Breast epithelium (tissue), 4 donors: ENCODE results near the gene MAPT. TPM values are rescaled to one million over a fixed set of nuclear protein-coding genes. Genes with fewer than 3 reads are reported as not detected.
A peak's percentile ranks its signal among the peaks of the same experiment; 100 is the strongest.

Experiments used
- DNase-seq, 2 donors: peaks; one replicate each; pipeline ENCODE4 v3.0.0-alpha.2; 2019; ENCODE audit warnings: low spot score in 2 of 2
- H3K27ac ChIP-seq, 2 donors: fragments of 200-600 bp; sonication (generic) in 1 of 2; one replicate each; pipeline ENCODE4 v1.5.1; 2016 to 2019; ENCODE audit warnings: mild to moderate bottlenecking in 1 of 2
- H3K27me3 ChIP-seq, 2 donors: fragments of 200-600 bp; sonication (generic) in 1 of 2; one replicate each; pipeline versions ENCODE4 v1.5.1 to v1.6.0; 2017 to 2019; ENCODE audit warnings: control low read depth in 1 of 2, mild to moderate bottlenecking in 1 of 2
- H3K36me3 ChIP-seq: fragments of 200-600 bp; one replicate; pipeline ENCODE4 v1.5.1; 2019
- H3K4me1 ChIP-seq, 2 donors: fragments of 200-600 bp; sonication (generic); one replicate each; pipeline ENCODE4 v1.5.1; 2016 to 2019; ENCODE audit warnings: control low read depth in 1 of 2
- H3K4me3 ChIP-seq, 3 donors: fragments of 200-600 bp; sonication (generic); 1 replicate in 2 of 3; 2 replicates in 1 of 3; pipeline ENCODE4 v1.5.1; 2016 to 2019; ENCODE audit warnings: mild to moderate bottlenecking in 3 of 3, moderate library complexity in 2 of 3
- H3K9me3 ChIP-seq, 2 donors: fragments of 200-600 bp; sonication (generic) in 1 of 2; one replicate each; pipeline ENCODE4 v1.5.1; 2016 to 2019; ENCODE audit warnings: control low read depth in 1 of 2
- CTCF ChIP-seq, 3 donors: fragments of 450-650 bp; IDR thresholded peaks; one replicate each; pipeline ENCODE4 v1.5.1; 2016 to 2017; ENCODE audit warnings: antibody characterized with exemption in 3 of 3, mild to moderate bottlenecking in 3 of 3, moderate library complexity in 3 of 3
- POLR2A ChIP-seq: fragments of 450-650 bp; IDR thresholded peaks from one replicate; pipeline ENCODE4 v1.6.1; 2016; ENCODE audit warnings: antibody characterized with exemption, mild to moderate bottlenecking, moderate library complexity
- POLR2AphosphoS5 ChIP-seq, 3 donors: sonication (generic); formaldehyde crosslinking; IDR thresholded peaks; one replicate each; pipeline ENCODE4 v1.6.1; 2017; ENCODE audit warnings: antibody characterized with exemption in 3 of 3
- intact Hi-C: fragments of 100-400 bp; cut with DNase I; formaldehyde crosslinking; loops from one replicate; pipeline ENCODE4 v1.15.1; 2023; ENCODE audit warnings: low total_unique reads
- total RNA-seq, 3 donors: library from RNA; depleted of rRNA; stranded (reverse); fragments of >200 nt; gene quantifications; one replicate each; pipeline ENCODE4 v1.1.0, GENCODE V29; 2016

Gene MAPT
- total RNA-seq, 3 donors from 2014 or later: 9.9 to 15.1 (median 12.4) TPM

GRCh38 chr17:46061435-46061834 lies 167.1 kb downstream of the MAPT start:
- H3K9me3 ChIP-seq: no peaks in the 10 kb centered on the region
- no peak overlapping the region for H3K27ac ChIP-seq
- H3K4me3 ChIP-seq: no peak overlapping the region
- no peaks in the 10 kb centered on the region for H3K36me3 ChIP-seq
- H3K4me1 ChIP-seq: no peaks in the 10 kb centered on the region
- H3K27me3 ChIP-seq: no peaks in the 10 kb centered on the region
- TF ChIP-seq CTCF (IDR thresholded peaks at IDR 0.05) (peak in 2 of 3 donors; percentile 21 to 23), POLR2A (no peak), POLR2AphosphoS5 (IDR thresholded peaks at IDR 0.05) (no peak)
- intact Hi-C loops: no loop called here
- no peak for DNase-seq

GRCh38 chr17:46063241-46063640 lies 168.9 kb downstream of the MAPT start:
- Histone ChIP-seq H3K27ac (peak overlapping the region in 1 of 2 donors; percentile 52), H3K9me3 (no peaks in the 10 kb centered on the region), H3K4me3 (no peak overlapping the region), H3K27me3 (no peaks in the 10 kb centered on the region), H3K36me3 (no peaks in the 10 kb centered on the region), H3K4me1 (no peaks in the 10 kb centered on the region)
- no peak for DNase-seq
- no peak for TF ChIP-seq CTCF (IDR thresholded peaks at IDR 0.05)
- TF ChIP-seq POLR2A: no peak
- no peak for TF ChIP-seq POLR2AphosphoS5 (IDR thresholded peaks at IDR 0.05)
- intact Hi-C loops: no loop called here

GRCh38 chr17:46064460-46064859 lies 170.1 kb downstream of the MAPT start:
- Histone ChIP-seq H3K4me3 (no peak overlapping the region), H3K27ac (no peak overlapping the region), H3K9me3 (no peaks in the 10 kb centered on the region), H3K4me1 (no peaks in the 10 kb centered on the region), H3K27me3 (no peaks in the 10 kb centered on the region), H3K36me3 (no peaks in the 10 kb centered on the region)
- no peak for DNase-seq
- TF ChIP-seq POLR2A (no peak), CTCF (IDR thresholded peaks at IDR 0.05) (no peak), POLR2AphosphoS5 (IDR thresholded peaks at IDR 0.05) (no peak)
- intact Hi-C loops: no loop called here

GRCh38 chr17:46071796-46072195 lies 177.4 kb downstream of the MAPT start:
- no peak overlapping the region for H3K4me3 ChIP-seq
- H3K9me3 ChIP-seq: no peaks in the 10 kb centered on the region
- no peaks in the 10 kb centered on the region for H3K36me3 ChIP-seq
- TF ChIP-seq POLR2AphosphoS5 (IDR thresholded peaks at IDR 0.05) (no peak), POLR2A (no peak), CTCF (IDR thresholded peaks at IDR 0.05) (no peak)
- DNase-seq: no peak
- intact Hi-C loops: no loop called here
- H3K27me3 ChIP-seq: no peaks in the 10 kb centered on the region
- no peak overlapping the region for H3K27ac ChIP-seq
- H3K4me1 ChIP-seq: no peaks in the 10 kb centered on the region

GRCh38 chr17:46072998-46073397 lies 178.6 kb downstream of the MAPT start:
- no peak overlapping the region for H3K4me3 ChIP-seq
- intact Hi-C loops: no loop called here
- no peaks in the 10 kb centered on the region for H3K4me1 ChIP-seq
- H3K9me3 ChIP-seq: no peaks in the 10 kb centered on the region
- no peak for TF ChIP-seq POLR2AphosphoS5 (IDR thresholded peaks at IDR 0.05)
- TF ChIP-seq CTCF (IDR thresholded peaks at IDR 0.05): no peak
- TF ChIP-seq POLR2A: no peak
- H3K36me3 ChIP-seq: no peaks in the 10 kb centered on the region
- H3K27ac ChIP-seq: no peak overlapping the region
- no peaks in the 10 kb centered on the region for H3K27me3 ChIP-seq
- DNase-seq: no peak
